ENCODE results near the gene SNX14.
"Not testable (repeated sequence)": the region's sequence is repeated elsewhere in the genome, so short reads cannot be mapped to it uniquely, and the experiment has no call there.

The SNX14 gene

DNA sequence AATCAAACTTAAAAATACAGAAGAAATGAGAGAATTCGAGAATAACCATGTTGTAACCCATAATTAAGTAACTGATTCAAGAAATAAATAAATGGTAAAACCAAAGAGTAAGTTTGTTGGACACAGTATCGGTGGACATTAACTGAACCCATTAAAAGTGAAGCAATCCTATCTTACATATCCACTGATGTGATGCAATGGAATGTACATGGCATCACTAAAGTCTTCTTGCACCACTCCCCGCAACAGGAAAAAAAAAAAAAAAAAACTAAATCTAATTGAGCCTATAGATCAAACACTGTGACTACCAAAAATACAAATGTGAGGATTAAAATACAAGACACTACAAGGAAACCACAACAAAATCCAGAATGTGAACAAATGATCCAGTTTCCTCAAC lies 7.9 kb downstream of the SNX14 start:
- DNase-seq: no peak

DNA sequence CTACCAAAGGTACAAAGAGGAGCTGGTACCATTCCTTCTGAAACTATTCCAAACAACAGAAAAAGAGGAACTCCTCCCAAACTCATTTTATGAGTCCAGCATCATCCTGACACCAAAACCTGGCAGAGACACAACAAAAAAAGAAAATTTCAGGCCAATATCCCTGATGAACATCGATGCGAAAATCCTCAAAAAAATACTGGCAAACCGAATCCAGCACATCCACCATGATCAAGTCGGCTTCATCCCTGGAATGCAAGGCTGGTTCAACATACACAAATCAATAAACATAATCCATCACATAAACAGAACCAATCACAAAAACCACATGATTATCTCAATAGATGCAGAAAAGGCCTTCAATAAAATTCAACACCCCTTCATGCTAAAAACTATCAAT lies 10.8 kb downstream of the SNX14 start:
- DNase-seq: not testable (repeated sequence)

DNA sequence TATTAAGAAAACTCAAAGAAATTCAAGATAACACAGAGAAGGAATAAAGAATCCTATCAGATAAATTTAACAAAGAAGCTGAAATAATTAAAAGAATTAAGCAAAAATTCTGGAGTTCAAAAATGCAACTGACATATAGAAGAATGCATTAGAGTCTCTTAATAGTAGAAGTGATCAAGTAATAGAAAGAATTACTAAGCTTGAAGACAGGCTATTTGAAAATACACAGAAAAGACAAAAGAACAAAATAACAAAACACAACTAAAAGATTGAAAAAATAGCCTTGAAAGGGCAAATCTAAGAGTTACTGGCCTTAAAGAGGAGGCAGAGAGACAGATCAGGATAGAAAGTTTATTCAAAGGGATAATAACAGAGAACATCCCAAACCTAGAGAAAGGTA lies 12.1 kb downstream of the SNX14 start:
- DNase-seq: no peak

DNA sequence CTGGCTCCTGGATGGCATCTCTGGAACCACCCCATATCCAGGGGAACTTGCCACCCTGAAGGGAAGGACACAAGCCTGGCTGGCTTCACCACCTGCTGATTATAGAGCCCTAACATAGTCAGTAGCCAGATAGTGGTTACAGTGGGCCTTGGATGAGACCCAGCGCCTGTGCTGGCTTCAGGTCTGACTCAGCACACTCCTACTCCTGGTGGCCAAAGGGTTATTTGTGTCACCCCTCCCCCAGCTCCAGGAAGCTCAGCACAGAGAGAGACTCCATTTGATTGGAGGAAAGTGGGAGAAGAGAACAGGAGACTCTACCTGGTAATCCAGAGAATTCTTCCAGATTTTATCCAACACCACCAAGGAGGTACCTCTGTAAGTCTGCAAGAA lies 12.8 kb downstream of the SNX14 start:
- DNase-seq: no peak

DNA sequence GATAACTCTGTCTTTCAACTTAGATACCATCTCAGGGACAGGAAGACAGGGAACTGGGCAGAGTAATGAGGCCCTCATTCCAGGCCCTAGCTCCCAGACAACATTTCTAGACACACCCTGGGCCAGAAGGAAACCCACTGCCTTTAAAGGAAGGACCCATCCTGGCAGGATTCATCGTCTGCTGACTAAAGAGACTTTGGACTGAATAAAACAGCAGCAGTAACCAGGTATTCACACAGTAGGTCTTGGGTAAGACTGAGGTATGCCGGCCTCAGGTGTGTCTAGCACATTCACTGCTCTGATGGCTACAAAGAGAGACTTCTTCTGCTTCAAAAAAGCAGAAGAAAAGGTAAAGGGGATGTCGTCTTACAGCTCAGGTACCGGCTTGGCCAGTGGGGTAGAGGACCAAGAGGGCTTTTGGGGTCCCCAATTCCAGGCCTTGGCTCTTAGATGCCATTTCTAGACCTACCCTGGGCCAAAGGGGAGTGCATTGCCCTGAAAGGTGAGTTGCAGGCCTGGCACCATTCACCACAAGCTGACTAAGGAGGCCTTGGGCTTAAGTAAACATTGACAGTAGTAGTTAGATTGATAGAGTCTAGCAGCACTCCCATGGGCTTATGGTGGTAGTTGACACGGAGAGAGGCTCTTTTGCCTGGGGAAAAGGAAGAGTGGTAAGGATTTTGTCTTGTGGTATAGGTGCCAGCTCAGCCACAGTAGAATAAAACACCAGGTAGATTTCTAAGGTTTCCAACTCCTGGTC lies 13.4 kb downstream of the SNX14 start:
- DNase-seq: no peak

DNA sequence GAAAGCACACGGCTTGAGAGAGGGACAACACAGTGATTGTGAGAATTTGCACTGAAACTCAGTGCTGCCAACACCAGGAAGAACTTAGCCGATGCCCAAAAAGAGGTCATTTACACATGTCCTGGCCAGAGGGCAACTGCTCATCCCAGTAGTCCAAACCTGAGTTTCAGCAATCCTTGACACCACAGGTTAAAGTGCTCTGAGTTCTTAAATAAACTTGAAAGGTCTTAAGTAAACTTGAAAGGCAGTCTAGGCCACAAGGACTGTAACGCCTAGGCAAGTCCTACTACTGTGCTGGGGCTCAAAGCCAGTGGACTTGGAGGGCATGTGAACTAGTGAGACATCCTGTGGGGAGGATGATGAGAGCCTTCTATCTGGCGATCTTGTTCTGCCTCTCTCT lies 14.1 kb downstream of the SNX14 start:
- no peak for DNase-seq

DNA sequence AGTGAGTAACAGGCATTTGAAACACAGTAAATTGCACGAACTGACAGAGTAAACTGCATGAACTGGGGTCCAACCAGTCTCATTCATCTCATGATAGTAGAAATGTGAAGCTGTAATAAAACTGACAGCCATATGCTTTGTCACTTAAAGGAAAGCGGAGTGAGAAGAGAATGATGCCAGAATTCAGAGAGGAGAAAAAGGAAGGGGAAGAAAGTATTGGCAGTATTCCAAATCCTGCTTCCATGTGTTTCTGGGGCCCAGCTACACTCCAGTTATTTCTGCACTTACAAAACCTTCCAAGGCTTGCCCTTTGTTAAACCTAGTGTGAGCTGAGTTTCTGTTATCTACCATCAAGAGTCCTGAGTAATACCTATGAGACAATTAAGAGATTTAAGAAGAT lies 17.2 kb downstream of the SNX14 start:
- no peak for DNase-seq

DNA sequence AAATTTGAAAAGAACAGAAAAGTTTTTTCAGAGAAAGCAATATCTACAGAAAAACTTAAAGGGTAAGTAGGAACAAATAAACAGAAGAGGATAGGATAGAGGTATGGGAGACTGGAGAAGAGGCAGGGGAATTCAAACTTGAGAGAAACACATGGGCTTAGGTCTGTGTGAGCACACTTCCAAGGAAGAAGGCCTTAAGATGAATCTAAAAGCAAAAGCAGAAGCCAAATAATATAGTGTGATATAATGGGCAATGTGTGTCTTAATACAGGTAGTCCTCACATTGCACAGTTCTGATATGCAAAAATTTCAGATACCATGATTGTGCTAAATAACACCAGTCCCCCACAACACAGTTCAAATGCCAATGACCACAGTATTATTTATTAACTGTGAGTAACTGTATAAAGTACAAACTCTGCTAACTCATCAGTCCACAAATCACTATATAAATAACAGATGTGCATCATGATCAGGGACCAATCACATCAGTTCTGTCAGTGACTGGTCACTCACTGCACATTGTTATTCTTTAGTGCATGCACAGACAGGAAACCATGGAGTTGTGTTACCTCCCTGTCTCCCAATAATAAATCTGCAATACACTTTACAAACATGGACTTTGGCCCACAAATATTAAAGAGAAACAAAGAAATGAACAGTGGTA lies 18.6 kb downstream of the SNX14 start:
- no peak for DNase-seq

DNA sequence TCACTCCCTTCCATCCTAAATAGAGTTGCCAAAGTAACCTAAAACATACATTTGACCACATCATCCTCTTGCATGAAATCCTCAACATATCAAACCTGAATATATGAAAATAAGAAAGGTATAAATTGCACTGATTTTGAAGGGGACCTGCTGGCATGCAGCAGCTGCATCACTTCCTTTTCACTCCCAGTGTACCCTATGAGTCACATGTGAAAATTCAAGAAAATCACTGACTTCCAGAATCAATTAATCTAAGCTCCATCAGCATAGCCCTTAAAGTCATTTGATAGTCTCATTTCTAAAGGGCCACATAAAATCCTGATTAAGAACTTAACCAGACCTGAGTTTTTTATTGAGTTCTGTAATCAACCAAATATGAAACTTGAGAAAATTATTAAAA lies 24.3 kb downstream of the SNX14 start:
- no peak for DNase-seq

DNA sequence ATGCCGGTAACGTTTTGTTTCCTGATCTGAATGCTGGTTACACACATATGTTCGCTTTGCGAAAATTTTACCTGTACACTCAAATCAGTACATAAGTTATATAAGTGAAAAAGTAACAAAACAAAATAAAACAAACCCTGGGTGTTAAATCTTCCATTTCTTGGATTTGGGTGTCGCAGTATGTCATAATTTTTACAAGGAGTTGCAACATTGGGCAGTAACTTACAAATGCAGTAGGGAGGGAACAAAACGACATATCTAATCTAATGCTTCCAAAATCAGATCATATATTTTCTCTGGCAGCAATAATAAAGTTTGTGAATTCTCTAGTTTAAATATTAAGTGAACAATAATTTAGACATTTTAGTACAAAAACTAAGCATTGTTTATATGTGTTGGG lies 25.2 kb downstream of the SNX14 start:
- no peak for DNase-seq

DNA sequence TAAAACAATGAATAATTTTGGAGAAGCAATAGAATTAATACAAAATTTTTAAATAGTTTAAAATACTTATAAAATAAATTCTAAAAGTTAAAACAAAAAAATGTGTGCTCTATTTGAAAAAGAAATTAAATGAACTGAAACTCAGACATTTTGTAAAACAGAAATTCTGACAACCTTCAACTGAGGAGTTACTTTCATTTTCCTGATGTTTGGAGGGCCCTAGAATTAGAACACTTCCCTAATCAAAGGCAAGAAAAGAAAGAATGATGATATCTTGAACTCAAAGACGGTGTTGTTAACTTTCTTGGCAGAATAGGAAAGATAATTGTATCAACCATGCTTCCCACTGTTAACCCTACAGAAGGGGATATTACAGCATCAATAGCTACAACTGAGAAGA lies 27.9 kb downstream of the SNX14 start:
- no peak for DNase-seq

DNA sequence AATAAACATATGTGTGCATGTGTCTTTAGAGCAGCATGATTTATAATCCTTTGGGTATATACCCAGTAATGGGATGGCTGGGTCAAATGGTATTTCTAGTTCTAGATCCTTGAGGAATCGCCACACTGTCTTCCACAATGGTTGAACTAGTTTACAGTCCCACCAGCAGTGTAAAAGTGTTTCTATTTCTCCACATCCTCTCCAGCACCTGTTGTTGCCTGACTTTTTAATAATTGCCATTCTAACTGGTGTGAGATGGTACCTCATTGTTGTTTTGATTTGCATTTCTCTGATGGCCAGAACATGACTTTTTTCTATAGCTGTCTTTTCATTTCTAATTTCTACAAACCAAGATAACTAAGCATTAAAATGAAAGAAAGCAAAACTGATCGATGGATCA lies 29.4 kb downstream of the SNX14 start:
- not testable (repeated sequence) for DNase-seq

DNA sequence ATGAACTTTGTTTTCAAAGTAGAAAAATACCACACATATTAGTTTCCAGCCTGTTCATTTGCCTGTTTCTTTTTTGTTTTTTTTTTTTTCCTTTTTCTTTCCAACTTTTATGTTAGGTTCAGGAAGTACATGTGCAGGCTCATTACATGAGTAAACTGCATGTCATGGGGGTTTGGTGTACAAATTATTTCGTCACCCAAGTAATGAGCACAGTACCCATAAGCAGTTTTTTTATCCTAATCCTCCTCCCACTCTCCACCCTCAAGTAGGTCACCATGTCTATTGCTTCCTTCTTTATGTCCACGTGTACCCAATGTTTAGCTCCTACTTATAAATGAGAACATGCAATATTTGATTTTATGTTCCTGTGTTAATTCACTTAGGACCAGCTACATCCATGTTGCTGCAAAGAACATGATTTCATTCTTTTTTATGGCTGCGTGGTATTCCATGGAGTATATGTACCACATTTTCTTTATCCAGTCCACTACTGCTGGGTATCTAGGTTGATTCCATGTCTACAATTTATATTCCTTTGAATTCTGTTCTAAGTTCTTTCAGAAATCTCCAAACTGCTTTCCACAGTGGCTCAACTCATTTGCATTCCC lies 31.8 kb downstream of the SNX14 start:
- no peak for DNase-seq

DNA sequence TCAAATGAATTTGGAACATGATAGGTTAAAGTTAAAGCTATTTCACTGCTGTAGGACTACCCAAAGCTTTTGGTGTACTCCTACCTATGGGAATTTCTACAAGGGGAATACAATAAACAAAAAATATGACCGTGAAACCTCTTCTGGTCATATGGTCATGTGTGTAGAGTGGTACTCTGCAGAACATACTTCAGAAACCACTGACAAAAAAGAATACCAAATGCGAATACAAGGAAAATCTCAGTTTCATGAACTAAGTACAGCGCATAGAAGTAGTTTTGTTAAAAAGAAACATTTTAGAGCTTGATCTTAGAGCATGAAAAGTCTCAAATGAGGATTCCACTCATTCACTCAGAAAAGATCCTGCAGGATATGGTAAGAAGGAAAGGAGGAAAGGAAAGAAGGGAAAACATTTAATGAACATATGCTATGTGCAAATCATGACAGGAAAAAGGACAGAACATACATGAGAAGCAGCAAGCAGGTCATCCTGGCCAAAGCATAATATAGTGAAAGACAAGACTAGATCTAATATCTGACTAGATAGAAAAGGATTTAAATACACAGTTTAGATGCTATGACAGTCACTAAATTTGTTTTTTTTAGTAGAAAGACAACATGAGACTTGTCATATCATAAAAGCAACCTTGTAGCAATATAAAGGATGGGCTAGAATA lies 36.5 kb downstream of the SNX14 start:
- DNase-seq: no peak

DNA sequence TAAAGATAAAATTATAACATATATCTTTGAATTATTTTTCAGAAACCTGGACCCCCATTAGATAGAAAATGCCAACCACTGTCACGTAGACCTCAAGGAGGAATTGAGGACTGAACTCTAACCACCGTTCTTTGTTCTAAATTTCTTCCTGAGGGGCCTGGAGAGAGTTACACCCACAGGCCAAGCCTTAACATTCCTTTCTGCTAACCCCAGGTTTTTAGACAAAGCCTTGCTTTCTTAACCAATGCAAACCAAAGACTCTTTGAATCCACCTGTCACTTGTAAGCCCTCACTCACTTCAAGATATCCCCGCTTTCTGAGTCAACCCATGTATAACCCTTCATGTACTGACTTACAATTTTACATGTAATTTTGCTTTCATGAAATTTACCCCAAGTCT lies 41.0 kb downstream of the SNX14 start:
- DNase-seq: no peak

DNA sequence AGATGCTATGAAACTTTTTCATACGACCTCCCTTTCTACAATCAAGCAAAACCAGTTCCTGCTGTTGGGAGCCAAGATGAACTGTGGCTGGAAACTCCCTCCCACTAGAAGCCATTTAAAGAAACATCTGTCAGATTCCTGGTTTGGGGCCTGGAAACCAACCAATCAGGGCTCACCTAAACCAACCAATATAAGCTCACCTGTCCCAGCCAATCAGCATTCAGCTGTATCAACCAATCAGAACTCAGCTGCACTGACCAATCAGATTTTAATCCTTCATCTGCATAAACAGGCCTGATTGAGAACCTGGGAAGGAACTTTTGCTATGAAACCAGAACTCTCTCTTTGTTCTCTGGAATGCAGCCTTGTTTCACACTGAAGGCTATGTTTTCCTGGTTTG lies 42.4 kb downstream of the SNX14 start:
- no peak for DNase-seq

DNA sequence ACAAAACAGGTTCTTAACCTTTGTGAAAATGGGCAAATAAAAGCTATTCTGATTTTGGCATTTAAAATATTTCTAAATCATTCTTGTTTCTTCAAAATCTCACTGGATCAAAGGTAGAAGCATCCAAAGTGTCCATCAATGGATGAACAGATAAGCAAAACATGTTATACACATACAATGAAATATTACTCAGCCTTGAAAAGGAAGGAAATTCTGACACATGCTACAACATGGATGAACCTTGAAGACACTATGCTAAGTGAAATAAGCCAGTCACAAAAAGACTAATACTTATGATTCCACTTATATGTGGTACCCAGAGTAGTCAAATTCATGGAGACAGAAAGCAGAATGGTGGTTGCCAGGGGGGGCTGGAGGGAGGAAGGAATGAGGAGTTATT lies 45.9 kb downstream of the SNX14 start:
- no peak for DNase-seq

DNA sequence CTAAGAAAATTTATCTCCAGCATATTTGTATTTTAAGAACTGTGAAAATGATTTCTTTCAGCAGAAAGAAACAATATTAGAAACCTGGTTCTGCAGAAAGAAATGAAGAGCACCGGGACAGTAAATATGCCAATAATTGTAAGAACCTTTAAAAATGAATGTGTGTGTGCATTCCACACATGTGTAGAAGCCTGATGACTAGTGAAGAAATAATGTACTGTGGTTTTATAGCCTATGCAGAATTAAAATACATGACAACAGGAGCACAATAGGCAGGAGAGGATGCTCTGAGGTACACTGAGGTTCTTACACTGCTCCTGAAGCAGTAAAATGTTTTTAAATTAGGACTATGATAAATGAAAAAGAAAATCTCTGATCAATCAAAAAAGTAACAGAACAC lies 48.9 kb downstream of the SNX14 start:
- no peak for DNase-seq

DNA sequence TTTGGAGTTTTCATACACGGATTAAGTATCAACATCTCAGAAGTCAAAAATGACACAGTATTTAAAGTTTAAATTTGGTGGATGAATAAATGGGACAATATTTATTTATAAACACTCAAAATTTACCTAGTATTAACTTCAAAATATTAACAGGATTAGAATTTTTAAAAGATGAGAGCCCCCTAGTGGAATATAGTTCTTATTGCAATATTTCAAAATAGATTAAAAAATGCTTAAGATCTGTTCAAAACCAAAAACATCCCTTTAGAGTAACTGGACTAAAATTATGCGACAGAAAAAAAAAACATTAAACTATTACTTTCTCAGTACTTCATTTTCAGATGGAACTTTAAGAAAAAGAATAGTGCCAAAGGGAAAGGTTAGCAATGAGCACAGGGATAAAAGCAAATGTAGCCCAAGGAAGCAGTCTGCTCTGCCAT lies 56.6 kb downstream of the SNX14 start:
- DNase-seq: no peak

DNA sequence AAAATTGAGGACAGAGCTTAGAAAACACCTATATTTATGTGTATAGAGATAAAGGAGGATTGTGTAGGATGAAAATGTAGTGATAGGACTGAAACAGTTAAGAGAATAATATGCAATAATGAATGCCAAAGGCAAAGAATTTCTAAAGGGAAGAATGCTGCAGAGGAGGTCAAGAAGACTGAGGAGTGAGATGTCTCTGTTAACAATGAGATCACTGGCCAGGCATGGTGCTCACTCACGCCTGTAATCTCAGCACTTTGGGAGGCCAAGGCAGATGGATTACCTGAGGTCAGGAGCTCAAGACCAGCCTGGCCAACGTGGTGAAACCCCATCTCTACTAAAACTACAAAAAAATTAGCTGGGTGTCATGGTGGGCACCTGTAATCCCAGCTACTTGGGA lies 69.4 kb downstream of the SNX14 start:
- not testable (repeated sequence) for DNase-seq

DNA sequence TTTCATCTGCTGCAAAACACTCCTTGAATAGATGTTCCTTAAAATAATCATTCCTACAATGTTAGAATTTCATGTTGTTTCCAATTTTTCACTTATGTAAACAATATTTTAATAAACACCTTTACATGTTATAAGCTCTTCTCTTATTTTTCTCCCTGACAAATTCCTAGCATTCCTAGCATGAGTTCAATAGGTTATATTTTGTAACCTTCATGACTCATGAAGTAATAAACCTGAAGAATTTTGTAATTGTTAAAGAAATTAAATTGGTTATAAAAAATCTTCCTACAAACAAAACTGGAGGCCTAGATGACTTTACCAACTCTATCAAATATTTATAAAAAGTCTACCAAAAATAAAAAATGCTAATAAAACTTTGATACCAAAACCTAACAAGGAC lies 77.5 kb downstream of the SNX14 start:
- no peak for DNase-seq

DNA sequence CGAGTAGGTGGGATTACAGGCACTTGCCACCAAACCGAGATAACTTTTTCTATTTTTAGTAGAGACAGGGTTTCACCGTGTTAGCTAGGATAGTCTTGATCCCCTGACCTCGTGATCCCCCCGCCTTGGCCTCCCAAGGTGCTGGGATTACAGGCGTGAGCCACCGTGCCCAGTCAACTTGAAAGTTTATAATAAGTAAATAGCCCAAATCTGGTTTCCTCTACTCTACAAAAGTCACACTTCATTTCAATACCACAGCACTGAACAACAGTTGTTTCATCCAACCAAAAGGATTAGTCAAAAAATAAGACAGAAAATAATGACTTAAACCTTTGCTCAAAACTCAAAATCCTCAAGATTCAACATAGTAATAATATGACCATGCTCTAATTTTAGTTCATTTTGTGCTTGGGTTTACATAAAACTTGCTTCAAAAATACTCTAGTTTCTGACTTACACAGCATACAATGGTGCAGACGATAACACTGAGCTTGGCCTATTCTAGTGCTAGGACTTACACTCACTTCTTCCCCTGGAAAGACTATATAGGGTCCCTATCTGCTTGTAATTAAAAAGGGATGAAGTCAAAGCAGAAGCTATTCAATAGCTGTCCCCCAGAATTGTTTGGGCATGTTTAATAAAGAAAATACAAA lies 87.1 kb downstream of the SNX14 start:
- no peak for DNase-seq

DNA sequence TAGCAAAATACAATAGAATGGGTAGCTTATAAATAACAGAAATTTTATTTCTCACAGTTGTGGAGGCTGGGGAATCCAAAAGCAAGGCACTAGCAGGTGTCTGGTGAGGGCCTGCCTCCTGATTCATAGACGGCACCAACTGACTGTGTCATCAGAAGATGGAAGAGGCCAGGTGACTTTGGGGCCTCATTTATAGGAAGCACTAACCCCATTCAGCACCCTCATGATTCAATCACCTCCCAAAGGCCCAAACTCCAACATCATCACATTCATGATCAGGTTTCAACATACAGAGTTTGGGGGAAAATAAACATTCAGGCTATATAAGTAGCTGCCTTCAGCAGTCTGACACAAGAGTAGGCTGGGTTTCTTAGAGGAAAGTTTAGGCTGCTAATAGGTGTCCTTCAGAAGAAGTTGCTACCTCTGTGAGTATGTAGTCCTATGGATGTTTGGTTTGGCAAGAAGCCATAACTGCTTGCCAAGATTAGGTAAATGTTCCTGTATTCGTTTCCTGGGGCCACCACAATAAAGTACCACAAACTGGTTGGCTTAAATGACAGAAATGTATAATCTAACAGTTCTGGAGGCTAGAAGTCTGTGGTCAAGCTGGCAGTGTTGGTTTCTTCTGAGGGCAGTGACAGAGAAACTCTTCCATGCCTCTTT lies 94.9 kb downstream of the SNX14 start:
- DNase-seq: no peak
